ENCODE data around the gene FDX1. TPM values are rescaled to one million over a fixed set of nuclear protein-coding genes. Genes with fewer than 3 reads are reported as not detected.

The FDX1 gene
- total RNA-seq, 2 experiments from 2014 or later: 13.3 to 15.9 TPM

GRCh38 chr11:110479108-110480101 lies 49.7 kb downstream of the FDX1 start:
- Histone ChIP-seq H3K79me2 (ENCODE audit: insufficient read depth, low read depth, low read length) (no peaks in the 10 kb centered on the region), H3K4me3 (ENCODE audit: low read depth, low read length, poor library complexity, severe bottlenecking) (no peak overlapping the region), H4K20me1 (ENCODE audit: insufficient read depth, low read length) (no peaks in the 10 kb centered on the region), H3K27ac (ENCODE audit: low read depth, low read length, poor library complexity, severe bottlenecking) (no peak overlapping the region), H3K4me1 (ENCODE audit: insufficient read depth, low read length, poor library complexity, severe bottlenecking) (no peaks in the 10 kb centered on the region), H3K9me3 (ENCODE audit: low read length) (no peaks in the 10 kb centered on the region), H3K4me2 (ENCODE audit: low read length) (no peak overlapping the region), H3K9me2 (ENCODE audit: insufficient read depth, low read length) (no peaks in the 10 kb centered on the region), H3K36me3 (ENCODE audit: insufficient read depth, low read length) (no peaks in the 10 kb centered on the region), H2AFZ (ENCODE audit: low read length) (no peak overlapping the region)
- peak; percentile 13 for DNase-seq (ENCODE audit: low spot score)
- BruUV-seq (replicated peaks): no TSS peak
- CTCF ChIA-PET (ENCODE audit: unreplicated experiment): interaction anchor here (0.6 kb wide), 1 partner anchor 1034 kb away, joined by 3 read pairs; no protein-coding TSS in a partner anchor
- intact Hi-C loops (cut with micrococcal nuclease; ENCODE audit: unreplicated experiment): no loop called here
- POLR2A ChIA-PET: interaction anchor here (0.6 to 2.0 kb wide), 4 partner anchors 10 to 698 kb away, joined by 3 to 8 read pairs (median 4); no protein-coding TSS in a partner anchor
- TF ChIP-seq EZH2phosphoT487 (IDR thresholded peaks at IDR 0.05; ENCODE audit: borderline replicate concordance, low read depth, low read length): no peak
- TF ChIP-seq, protein P1, sequence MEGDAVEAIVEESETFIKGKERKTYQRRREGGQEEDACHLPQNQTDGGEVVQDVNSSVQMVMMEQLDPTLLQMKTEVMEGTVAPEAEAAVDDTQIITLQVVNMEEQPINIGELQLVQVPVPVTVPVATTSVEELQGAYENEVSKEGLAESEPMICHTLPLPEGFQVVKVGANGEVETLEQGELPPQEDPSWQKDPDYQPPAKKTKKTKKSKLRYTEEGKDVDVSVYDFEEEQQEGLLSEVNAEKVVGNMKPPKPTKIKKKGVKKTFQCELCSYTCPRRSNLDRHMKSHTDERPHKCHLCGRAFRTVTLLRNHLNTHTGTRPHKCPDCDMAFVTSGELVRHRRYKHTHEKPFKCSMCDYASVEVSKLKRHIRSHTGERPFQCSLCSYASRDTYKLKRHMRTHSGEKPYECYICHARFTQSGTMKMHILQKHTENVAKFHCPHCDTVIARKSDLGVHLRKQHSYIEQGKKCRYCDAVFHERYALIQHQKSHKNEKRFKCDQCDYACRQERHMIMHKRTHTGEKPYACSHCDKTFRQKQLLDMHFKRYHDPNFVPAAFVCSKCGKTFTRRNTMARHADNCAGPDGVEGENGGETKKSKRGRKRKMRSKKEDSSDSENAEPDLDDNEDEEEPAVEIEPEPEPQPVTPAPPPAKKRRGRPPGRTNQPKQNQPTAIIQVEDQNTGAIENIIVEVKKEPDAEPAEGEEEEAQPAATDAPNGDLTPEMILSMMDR (conservative IDR thresholded peaks at IDR 0.05; ENCODE audit: low read length): no peak

DNA sequence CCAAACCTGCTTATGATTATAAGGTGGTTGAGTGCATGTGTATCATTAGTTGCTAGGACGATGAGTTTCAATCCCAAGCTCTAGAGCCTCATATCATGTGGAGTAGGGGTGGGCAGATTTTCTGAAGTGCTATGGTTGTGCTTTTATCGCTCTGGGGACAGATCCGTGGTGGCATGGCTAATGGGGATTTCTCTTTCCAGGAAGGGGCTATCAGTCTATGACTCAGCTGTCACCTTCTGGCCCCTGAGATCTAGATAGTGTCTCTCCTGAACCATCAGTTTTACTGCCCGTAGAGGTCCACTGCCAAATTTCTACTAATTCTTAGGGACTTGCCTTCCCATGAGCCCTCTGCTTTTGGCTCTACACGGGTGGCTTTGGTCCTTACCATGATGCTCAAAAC lies 51.8 kb downstream of the FDX1 start:
- Histone ChIP-seq H3K4me2 (ENCODE audit: low read length) (no peak overlapping the region), H3K9me3 (ENCODE audit: low read length) (no peaks in the 10 kb centered on the region), H3K9me2 (ENCODE audit: insufficient read depth, low read length) (no peaks in the 10 kb centered on the region), H2AFZ (ENCODE audit: low read length) (no peak overlapping the region), H3K4me3 (ENCODE audit: low read depth, low read length, poor library complexity, severe bottlenecking) (no peak overlapping the region), H3K4me1 (ENCODE audit: insufficient read depth, low read length, poor library complexity, severe bottlenecking) (no peaks in the 10 kb centered on the region), H3K27ac (ENCODE audit: low read depth, low read length, poor library complexity, severe bottlenecking) (no peak overlapping the region), H4K20me1 (ENCODE audit: insufficient read depth, low read length) (no peaks in the 10 kb centered on the region), H3K36me3 (ENCODE audit: insufficient read depth, low read length) (no peaks in the 10 kb centered on the region), H3K79me2 (ENCODE audit: insufficient read depth, low read depth, low read length) (no peaks in the 10 kb centered on the region)
- ChIA-PET CTCF (ENCODE audit: unreplicated experiment) (no interaction called here), POLR2A (interaction anchor here (0.7 kb wide), 1 partner anchor 26 kb away, joined by 3 read pairs; no protein-coding TSS in a partner anchor)
- BruUV-seq (replicated peaks): no TSS peak
- no peak for DNase-seq (ENCODE audit: low spot score)
- intact Hi-C loops (cut with micrococcal nuclease; ENCODE audit: unreplicated experiment): no loop called here
- no peak for TF ChIP-seq EZH2phosphoT487 (IDR thresholded peaks at IDR 0.05; ENCODE audit: borderline replicate concordance, low read depth, low read length)
- TF ChIP-seq, protein P1 (conservative IDR thresholded peaks at IDR 0.05; ENCODE audit: low read length): no peak

DNA sequence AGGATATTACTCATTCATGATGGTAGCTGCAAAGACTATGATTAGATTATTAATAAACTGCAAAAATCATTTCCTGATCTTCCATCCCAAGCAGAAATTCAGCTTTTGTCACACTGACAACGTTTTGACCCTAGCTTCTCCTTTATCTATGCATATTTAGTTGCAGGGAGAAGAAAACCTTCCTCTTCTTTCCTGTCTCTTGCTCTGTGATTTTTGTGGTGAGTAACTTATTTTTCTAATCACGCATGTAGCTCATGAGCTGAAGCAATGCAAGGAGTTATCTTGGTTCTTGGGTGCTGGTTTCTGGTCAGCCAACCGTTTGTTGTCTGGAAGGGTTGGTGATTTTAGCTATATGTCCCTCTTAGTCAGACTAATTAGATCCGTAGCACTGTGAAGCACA lies 56.4 kb downstream of the FDX1 start:
- H3K36me3 ChIP-seq (ENCODE audit: insufficient read depth, low read length): no peaks in the 10 kb centered on the region
- DNase-seq (ENCODE audit: low spot score): no peak
- no peak overlapping the region for H3K27ac ChIP-seq (ENCODE audit: low read depth, low read length, poor library complexity, severe bottlenecking)
- intact Hi-C loops (cut with micrococcal nuclease; ENCODE audit: unreplicated experiment): no loop called here
- TF ChIP-seq, protein P1 (conservative IDR thresholded peaks at IDR 0.05; ENCODE audit: low read length): no peak
- TF ChIP-seq EZH2phosphoT487 (IDR thresholded peaks at IDR 0.05; ENCODE audit: borderline replicate concordance, low read depth, low read length): no peak
- ChIA-PET CTCF (ENCODE audit: unreplicated experiment) (no interaction called here), POLR2A (interaction anchor here (0.6 to 1.0 kb wide), 2 partner anchors 13 to 280 kb away, joined by 3 read pairs; no protein-coding TSS in a partner anchor)
- H4K20me1 ChIP-seq (ENCODE audit: insufficient read depth, low read length): no peaks in the 10 kb centered on the region
- H3K4me1 ChIP-seq (ENCODE audit: insufficient read depth, low read length, poor library complexity, severe bottlenecking): no peaks in the 10 kb centered on the region
- no peak overlapping the region for H3K4me3 ChIP-seq (ENCODE audit: low read depth, low read length, poor library complexity, severe bottlenecking)
- H3K4me2 ChIP-seq (ENCODE audit: low read length): no peak overlapping the region
- H3K9me3 ChIP-seq (ENCODE audit: low read length): no peaks in the 10 kb centered on the region
- H3K9me2 ChIP-seq (ENCODE audit: insufficient read depth, low read length): no peaks in the 10 kb centered on the region
- BruUV-seq (replicated peaks): no TSS peak
- H3K79me2 ChIP-seq (ENCODE audit: insufficient read depth, low read depth, low read length): no peaks in the 10 kb centered on the region
- no peak overlapping the region for H2AFZ ChIP-seq (ENCODE audit: low read length)

Data from OCI-LY7 (cell line).